ENCODE results near the gene MINDY4. TPM values are rescaled to one million over a fixed set of nuclear protein-coding genes. Genes with fewer than 3 reads are reported as not detected.
"Not testable (repeated sequence)": the region's sequence is repeated elsewhere in the genome, so short reads cannot be mapped to it uniquely, and the experiment has no call there.

The MINDY4 gene
- total RNA-seq, 2 donors from 2014 or later = 1.6 to 1.8 TPM

- ATAC-seq = no peak
- Mint-ChIP-seq H3K4me3 (no peak overlapping the region), H3K36me3 (ENCODE audit: low read depth) (peaks cover 8% of the 10 kb centered on the region), H3K27ac (no peak overlapping the region), H3K27me3 (peaks cover 19% of the 10 kb centered on the region), H3K4me1 (no peaks in the 10 kb centered on the region)
- peaks cover 2% of the 10 kb centered on the region for H3K9me3 ChIP-seq (ENCODE audit: control insufficient read depth, low read length, poor library complexity, severe bottlenecking)
- no peak for DNase-seq
Observed at GRCh38 chr7:30829471-30829870, 58.3 kb downstream of the MINDY4 start.

- H3K9me3 ChIP-seq (ENCODE audit: control insufficient read depth, low read length, poor library complexity, severe bottlenecking) = peaks cover 2% of the 10 kb centered on the region
- H3K4me3 Mint-ChIP-seq = no peak overlapping the region
- no peaks in the 10 kb centered on the region for H3K4me1 Mint-ChIP-seq
- H3K27me3 Mint-ChIP-seq = peaks cover 8% of the 10 kb centered on the region
- DNase-seq = no peak
- no peak for ATAC-seq
- H3K36me3 Mint-ChIP-seq (ENCODE audit: low read depth) = peaks cover 2% of the 10 kb centered on the region
- H3K27ac Mint-ChIP-seq = no peak overlapping the region
Observed at GRCh38 chr7:30831227-30831626, 60.0 kb downstream of the MINDY4 start.

- ATAC-seq (no peak), DNase-seq (no peak)
- Mint-ChIP-seq H3K4me1 (no peaks in the 10 kb centered on the region), H3K27me3 (peaks cover under 1% of the 10 kb centered on the region), H3K27ac (no peak overlapping the region), H3K4me3 (no peak overlapping the region), H3K36me3 (ENCODE audit: low read depth) (no peaks in the 10 kb centered on the region)
- H3K9me3 ChIP-seq (ENCODE audit: control insufficient read depth, low read length, poor library complexity, severe bottlenecking) = peaks cover 2% of the 10 kb centered on the region
Observed at GRCh38 chr7:30831936-30832335, 60.7 kb downstream of the MINDY4 start.

GRCh38 chr7:30834017-30834674 is 62.9 kb downstream of the MINDY4 start:
- ATAC-seq; H3K27me3 Mint-ChIP-seq; H3K36me3 Mint-ChIP-seq (ENCODE audit: low read depth): not testable (repeated sequence)

GRCh38 chr7:30835396-30835915 is 64.2 kb downstream of the MINDY4 start:
- H3K27me3 Mint-ChIP-seq = no peaks in the 10 kb centered on the region

More at GRCh38 chr7:30834017-30834674, 62.9 kb downstream of the MINDY4 start:
- not testable (repeated sequence) for H3K4me1 Mint-ChIP-seq; DNase-seq; H3K9me3 ChIP-seq (ENCODE audit: control insufficient read depth, low read length, poor library complexity, severe bottlenecking); H3K27ac Mint-ChIP-seq; H3K4me3 Mint-ChIP-seq

GRCh38 chr7:30836991-30837390 is 65.8 kb downstream of the MINDY4 start:
- Mint-ChIP-seq H3K27me3 (no peaks in the 10 kb centered on the region), H3K4me1 (no peaks in the 10 kb centered on the region), H3K36me3 (ENCODE audit: low read depth) (peaks cover 2% of the 10 kb centered on the region), H3K4me3 (no peak overlapping the region), H3K27ac (no peak overlapping the region)
- DNase-seq = no peak
- no peak for ATAC-seq
- peaks cover 2% of the 10 kb centered on the region for H3K9me3 ChIP-seq (ENCODE audit: control insufficient read depth, low read length, poor library complexity, severe bottlenecking)

More at GRCh38 chr7:30835396-30835915, 64.2 kb downstream of the MINDY4 start:
- peaks cover 2% of the 10 kb centered on the region for H3K9me3 ChIP-seq (ENCODE audit: control insufficient read depth, low read length, poor library complexity, severe bottlenecking)
- no peak for DNase-seq
- Mint-ChIP-seq H3K36me3 (ENCODE audit: low read depth) (no peaks in the 10 kb centered on the region), H3K4me1 (no peaks in the 10 kb centered on the region), H3K4me3 (no peak overlapping the region), H3K27ac (no peak overlapping the region)
- no peak for ATAC-seq

- H3K4me3 Mint-ChIP-seq = no peak overlapping the region
- DNase-seq = no peak
- no peaks in the 10 kb centered on the region for H3K27me3 Mint-ChIP-seq
- no peak overlapping the region for H3K27ac Mint-ChIP-seq
- peaks cover 2% of the 10 kb centered on the region for H3K36me3 Mint-ChIP-seq (ENCODE audit: low read depth)
- no peak for ATAC-seq
- H3K9me3 ChIP-seq (ENCODE audit: control insufficient read depth, low read length, poor library complexity, severe bottlenecking) = peaks cover 2% of the 10 kb centered on the region
- H3K4me1 Mint-ChIP-seq = peaks cover 1% of the 10 kb centered on the region
Observed at GRCh38 chr7:30837581-30837980, 66.4 kb downstream of the MINDY4 start.

- ATAC-seq (no peak), DNase-seq (no peak)
- Mint-ChIP-seq H3K4me3 (no peak overlapping the region), H3K36me3 (ENCODE audit: low read depth) (peaks cover 2% of the 10 kb centered on the region), H3K27me3 (no peaks in the 10 kb centered on the region), H3K4me1 (peaks cover 5% of the 10 kb centered on the region), H3K27ac (no peak overlapping the region)
- peaks cover 2% of the 10 kb centered on the region for H3K9me3 ChIP-seq (ENCODE audit: control insufficient read depth, low read length, poor library complexity, severe bottlenecking)
Observed at GRCh38 chr7:30838008-30838407, 66.8 kb downstream of the MINDY4 start.

GRCh38 chr7:30840141-30841024 is 69.2 kb downstream of the MINDY4 start:
- Mint-ChIP-seq H3K4me1 (peaks cover 5% of the 10 kb centered on the region), H3K27me3 (no peaks in the 10 kb centered on the region), H3K27ac (no peak overlapping the region), H3K4me3 (no peak overlapping the region), H3K36me3 (ENCODE audit: low read depth) (peaks cover 2% of the 10 kb centered on the region)
- no peaks in the 10 kb centered on the region for H3K9me3 ChIP-seq (ENCODE audit: control insufficient read depth, low read length, poor library complexity, severe bottlenecking)
- DNase-seq (no peak), ATAC-seq (no peak)

GRCh38 chr7:30841025-30841735 is 70.0 kb downstream of the MINDY4 start:
- no peak overlapping the region for H3K27ac Mint-ChIP-seq
- no peaks in the 10 kb centered on the region for H3K27me3 Mint-ChIP-seq
- peaks cover 2% of the 10 kb centered on the region for H3K36me3 Mint-ChIP-seq (ENCODE audit: low read depth)
- no peaks in the 10 kb centered on the region for H3K9me3 ChIP-seq (ENCODE audit: control insufficient read depth, low read length, poor library complexity, severe bottlenecking)
- no peak overlapping the region for H3K4me3 Mint-ChIP-seq
- peaks cover 5% of the 10 kb centered on the region for H3K4me1 Mint-ChIP-seq
- ATAC-seq (no peak), DNase-seq (no peak)

- Mint-ChIP-seq H3K4me1 (peaks cover 5% of the 10 kb centered on the region), H3K36me3 (ENCODE audit: low read depth) (peaks cover 2% of the 10 kb centered on the region), H3K27me3 (no peaks in the 10 kb centered on the region), H3K4me3 (no peak overlapping the region), H3K27ac (no peak overlapping the region)
- no peak for DNase-seq
- no peaks in the 10 kb centered on the region for H3K9me3 ChIP-seq (ENCODE audit: control insufficient read depth, low read length, poor library complexity, severe bottlenecking)
- no peak for ATAC-seq
Observed at GRCh38 chr7:30841801-30842541, 70.8 kb downstream of the MINDY4 start.

- no peaks in the 10 kb centered on the region for H3K27me3 Mint-ChIP-seq
Observed at GRCh38 chr7:30842542-30843451, 71.6 kb downstream of the MINDY4 start.

More at GRCh38 chr7:30842542-30843451, 71.6 kb downstream of the MINDY4 start:
- H3K4me3 Mint-ChIP-seq = no peak overlapping the region
- H3K9me3 ChIP-seq (ENCODE audit: control insufficient read depth, low read length, poor library complexity, severe bottlenecking) = no peaks in the 10 kb centered on the region
- peaks cover 2% of the 10 kb centered on the region for H3K36me3 Mint-ChIP-seq (ENCODE audit: low read depth)
- ATAC-seq = no peak
- H3K27ac Mint-ChIP-seq = no peak overlapping the region
- H3K4me1 Mint-ChIP-seq = peaks cover 7% of the 10 kb centered on the region
- DNase-seq = no peak
